GM10847 (cell line): ENCODE results near the gene RGS13.

Experiments
- POLR2A ChIP-seq: IDR thresholded peaks from 2 replicates; pipeline ENCODE4 v1.6.1; 2011; ENCODE audit not compliant: insufficient read length; ENCODE audit errors: extremely low read depth

RGS13 gene

DNA sequence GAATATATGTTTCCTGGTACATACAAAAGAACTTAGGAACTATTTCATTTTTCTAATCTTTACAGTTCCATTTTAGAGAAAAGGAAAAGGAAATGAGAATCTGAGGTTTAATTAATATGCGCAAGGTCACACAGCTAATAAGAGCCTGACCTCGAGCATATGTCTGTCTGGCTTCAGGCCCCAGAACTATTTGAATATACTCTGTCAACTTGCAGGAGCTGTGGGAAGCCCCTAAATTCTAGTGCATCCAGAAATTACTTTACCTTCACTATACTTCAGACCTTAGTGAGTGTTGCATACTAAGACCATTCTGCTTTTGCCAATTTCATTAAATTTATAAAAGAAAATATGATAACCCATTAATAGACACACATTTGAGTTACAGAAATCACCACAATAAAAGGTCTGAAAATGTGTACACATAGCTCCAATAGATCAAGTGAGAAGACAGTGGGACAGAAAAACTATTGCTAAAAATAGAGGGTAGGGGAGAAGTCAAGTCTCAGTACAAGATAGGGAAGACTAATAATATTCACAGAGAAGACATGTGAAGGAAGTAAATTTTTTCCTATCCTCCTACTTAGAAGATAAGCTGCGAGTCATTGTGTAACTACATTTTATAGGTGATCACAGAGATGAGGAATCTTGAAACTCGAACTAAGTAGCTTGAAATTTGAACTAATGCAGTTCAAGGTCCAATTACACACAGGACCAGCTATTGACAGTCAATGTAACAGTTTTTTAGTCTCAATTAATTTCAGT lies 3.8 kb downstream of the RGS13 start:
- TF ChIP-seq POLR2A: no peak

DNA sequence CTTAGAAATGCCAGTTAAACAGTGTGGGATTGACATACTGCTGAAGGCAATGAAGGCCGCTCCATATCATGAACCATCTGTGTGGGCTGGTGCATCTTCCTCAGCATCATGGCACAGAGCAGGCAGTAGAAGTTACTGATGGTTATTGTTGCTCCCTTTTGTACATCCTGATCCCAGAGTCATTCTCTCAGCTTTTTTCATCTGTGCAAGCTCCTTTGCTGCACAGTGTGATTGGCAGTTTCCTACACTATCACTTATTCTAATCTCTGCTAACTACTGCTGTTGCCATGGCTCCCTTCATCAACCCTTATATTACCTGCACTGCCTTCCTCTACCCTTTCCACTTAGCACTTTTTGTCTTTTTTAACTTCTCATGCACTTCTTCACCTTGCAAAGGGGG lies 16.2 kb downstream of the RGS13 start:
- TF ChIP-seq POLR2A: no peak

DNA sequence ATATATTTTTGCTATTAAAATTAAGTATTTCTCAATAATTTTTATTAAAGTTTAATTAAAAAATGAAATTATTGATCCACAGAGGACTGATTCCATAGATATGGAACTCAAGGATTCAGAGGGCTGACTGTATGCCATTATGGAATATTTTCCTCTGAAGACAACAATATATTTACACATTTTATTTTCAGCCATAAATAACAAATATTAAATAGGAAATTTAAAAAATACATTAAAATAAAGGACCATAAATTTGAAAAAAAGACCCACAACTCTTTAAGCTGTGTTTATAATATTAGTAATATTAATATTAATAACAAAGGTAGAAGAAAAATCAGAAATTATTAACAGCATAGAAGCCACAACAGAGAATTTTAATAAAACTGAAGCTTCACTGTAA lies 18.2 kb downstream of the RGS13 start:
- TF ChIP-seq POLR2A: no peak

DNA sequence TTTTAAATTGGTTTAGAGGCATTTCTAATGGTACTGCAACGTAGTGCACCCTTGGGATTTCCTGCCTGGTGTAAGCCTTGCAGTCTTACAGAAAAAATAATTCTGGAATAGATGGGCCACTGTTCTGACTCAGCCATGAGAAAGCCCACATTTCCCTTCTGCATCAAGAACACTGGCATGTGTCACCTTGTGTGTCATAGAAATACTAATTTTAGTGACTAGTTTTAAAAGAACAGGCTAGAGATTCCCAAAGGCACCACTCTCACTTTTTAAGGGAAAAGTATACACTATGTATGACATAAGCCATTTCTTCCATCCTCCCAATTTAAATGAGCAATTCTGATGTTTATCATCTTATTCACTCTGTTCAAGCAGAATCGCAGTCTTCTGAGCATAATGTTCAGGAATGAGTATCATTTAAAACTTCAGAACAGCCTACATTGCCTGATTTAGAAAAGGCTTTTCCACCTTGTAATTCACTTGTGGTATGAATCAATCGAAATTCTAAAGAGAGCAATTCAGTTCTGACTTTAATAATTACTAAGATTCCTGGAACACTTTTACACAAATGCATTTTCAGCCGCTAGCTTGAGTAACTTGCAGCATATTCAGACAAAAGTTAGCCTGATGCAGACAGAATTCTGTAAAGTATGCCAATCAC lies 18.8 kb downstream of the RGS13 start:
- TF ChIP-seq POLR2A: no peak

DNA sequence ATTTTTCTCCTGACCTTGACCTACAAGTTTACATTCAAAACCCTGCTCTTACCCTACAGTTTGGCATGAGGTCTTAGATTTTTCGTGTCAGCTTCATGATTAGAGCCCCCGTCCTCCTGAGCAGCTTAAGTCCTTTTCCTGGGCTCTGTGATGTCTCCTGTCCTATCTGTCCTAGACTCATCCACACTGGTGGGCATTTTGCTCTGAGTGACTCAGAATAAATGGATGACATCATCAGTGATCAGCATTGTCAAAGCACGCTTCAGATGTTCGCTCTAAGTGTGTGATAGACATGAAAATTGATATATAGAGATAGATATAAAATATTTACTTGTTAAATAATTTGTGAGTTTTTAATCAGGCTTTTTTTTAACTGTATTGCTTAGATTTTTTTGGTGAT lies 21.8 kb downstream of the RGS13 start:
- TF ChIP-seq POLR2A: no peak

DNA sequence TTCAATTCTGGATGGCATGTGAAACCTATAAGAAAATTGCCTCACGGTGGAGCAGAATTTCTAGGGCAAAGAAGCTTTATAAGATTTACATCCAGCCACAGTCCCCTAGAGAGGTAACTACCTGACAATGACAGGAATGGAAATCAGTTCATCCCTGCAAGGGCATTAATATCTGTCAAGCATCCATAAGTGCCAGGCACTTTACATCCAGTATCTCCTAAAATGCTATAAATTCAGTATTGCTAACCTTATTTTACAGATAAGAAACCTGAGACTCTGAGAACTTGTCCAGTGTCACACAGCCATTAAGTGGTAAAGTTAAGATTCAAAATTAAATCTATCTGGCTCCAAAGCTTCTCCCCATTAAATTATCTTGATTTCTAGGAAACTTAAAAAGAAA lies 22.3 kb downstream of the RGS13 start:
- TF ChIP-seq POLR2A: no peak

DNA sequence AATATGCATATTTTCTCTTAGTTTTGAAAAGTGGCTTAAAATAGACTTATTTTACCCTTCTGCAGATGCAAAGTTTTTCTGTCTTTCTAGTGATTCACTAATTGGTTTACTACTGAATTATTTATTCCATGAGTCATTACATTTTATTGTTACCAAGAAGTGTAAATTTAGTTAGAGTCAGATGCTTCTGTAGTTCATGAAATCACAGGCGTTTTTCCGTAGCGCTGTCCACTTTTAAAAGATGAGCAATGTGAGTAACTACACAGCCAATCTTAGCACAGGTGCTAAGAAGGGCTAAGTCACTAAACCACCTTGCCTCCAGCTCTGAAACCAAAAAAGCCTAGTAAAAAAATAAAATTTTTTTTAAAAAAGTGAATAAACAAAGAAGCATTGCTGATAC lies 24.7 kb downstream of the RGS13 start:
- no peak for TF ChIP-seq POLR2A

DNA sequence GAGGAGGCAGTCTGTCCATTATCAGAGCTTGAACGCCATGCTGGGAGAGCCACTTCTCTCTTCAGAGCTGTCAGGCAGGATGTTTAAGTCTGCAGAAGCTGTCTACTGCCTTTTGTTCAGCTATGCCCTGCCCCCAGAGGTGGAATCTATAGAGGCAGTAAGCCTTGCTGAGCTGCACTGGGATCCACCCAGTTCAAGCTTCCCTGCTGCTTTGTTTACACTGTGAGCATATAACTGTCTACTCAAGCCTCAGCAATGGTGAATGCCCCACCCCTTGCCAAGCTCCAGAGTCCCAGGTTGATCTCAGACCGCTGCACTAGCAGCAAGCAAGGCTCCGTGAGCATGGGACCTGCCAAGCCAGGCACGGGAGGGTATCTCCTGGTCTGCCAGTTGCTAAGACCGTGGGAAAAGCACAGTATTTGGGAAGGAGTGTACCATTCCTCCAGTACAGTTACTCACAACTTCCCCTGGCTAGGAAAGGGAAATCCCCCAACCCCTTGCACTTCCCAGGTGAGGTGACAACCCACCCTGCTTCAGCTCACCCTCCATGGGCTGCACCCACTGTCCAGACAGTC lies 32.5 kb downstream of the RGS13 start:
- TF ChIP-seq POLR2A: no peak

DNA sequence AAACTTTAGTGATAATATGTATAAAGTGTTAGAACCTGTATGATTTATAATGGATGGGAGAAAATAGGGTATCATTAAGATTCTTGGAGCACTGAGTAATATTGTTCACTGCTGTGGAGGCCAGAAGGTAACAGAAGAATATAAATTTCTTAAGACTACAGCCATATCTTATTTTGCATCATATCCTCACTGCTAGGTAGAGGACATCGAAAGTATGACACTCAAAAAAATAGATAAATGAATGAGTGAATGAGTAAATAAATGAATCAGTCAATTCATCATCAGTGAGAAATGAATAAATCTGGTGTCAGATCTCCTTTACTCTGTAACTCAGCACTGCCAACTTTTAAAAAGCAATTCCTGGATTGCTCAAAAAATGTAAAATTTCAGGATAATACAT lies 33.2 kb downstream of the RGS13 start:
- no peak for TF ChIP-seq POLR2A

DNA sequence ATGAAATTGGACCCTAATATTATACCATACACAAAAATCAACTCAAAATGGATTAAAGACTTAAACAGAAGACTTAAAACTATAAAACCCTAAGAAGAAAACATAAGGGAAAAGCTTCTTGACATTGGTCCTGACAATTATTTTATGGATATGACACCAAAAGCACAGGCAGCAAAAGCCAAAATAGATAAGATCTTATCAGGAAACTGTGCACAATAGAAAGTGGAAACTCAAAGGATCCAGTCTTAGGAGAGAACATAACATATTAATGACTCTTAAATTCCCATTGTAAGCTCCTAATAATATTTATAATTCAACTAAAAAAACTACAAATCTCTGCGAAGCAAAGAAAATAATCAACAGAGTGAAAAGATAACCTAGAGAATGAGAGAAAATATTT lies 39.8 kb downstream of the RGS13 start:
- no peak for TF ChIP-seq POLR2A

DNA sequence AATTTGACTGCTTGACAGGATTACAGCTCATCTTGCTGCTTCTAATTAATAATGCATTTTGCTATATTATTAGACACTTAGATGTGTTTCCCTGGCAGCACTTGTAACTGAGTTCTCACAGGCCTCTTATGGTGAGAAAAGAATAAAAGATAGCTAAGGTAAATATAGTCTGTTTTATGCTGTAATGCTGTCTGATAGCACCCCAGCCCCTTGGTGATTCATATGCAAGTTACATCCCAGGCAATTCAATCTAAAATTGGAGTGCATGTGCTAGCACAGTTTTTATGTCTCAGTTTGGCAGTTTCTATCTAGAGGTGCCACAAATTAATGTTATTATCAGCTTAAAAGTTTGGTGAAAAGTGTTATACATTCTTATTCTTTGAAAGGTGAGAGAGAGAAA lies 42.2 kb downstream of the RGS13 start:
- no peak for TF ChIP-seq POLR2A

DNA sequence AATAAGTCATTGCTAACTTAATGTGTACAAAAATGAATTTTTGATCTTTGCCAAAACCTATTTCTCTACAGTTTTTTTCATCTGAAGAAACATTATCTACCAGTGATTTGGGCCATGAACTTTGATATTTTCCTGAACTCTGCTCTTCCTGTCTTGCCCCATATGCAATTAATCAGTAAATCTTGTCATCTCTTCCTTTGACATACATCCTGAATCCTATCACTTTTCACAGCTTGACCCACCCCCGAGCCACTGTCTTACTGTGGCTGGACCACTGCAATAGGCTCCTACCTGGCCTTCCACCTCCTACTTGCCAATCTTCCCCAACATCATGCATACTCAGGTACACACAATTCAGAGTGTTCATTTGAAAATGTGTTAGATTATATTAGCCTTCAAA lies 46.4 kb downstream of the RGS13 start:
- TF ChIP-seq POLR2A: no peak

DNA sequence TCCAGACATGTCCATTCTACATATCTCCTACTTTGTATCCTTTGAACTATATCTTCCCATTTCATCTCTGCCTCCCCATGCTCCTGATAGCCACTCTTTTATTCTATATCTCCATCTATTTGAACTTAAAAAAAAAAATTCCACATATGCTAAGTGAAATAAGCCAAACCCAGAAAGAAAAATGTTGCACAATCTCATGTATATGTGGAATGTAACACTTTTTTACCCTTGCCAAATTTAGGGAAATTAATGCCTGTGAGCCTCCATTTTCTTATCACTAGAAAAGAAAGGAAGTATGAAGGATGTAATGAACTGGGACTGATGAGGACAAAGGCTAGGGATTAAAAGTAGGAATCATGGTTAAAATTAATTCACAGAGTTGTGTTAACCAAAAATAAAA lies 53.5 kb downstream of the RGS13 start:
- TF ChIP-seq POLR2A: no peak

DNA sequence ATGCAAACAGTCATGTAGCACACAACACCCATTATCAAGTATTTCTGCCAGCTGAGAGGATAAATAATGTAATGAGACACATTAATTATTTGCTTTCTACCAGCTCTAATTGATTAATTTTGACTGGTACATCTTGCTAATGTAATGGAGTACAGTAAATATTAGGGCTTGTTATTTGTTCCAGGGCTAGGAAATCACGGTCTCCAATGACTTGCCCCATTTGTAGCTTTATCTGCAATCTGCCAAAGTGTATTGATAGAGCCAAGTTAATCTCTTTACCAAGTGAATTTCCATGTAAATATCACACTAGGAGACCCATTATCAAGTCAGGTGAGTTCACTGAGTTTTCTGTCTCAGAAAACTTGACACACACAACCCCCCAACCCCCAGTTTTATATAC lies 55.1 kb downstream of the RGS13 start:
- no peak for TF ChIP-seq POLR2A

DNA sequence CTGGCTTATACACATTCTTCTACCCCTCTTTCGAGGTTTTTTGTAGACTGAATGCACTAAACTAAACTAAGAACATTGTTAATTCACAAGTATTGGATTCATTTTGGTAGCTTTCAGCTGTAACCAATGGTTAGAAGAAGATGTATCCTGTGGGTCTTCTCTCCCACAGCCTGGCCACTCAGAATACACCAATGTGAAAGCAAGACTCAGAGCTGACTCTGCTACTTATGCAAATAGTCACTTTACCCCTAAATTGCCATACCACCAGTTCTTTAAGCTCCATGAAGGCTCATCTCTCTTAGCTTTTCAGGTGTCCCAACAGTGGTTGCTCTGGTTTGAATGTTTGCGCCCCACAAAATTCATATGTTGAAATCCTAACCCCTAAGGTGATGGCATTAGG lies 60.1 kb downstream of the RGS13 start:
- no peak for TF ChIP-seq POLR2A

DNA sequence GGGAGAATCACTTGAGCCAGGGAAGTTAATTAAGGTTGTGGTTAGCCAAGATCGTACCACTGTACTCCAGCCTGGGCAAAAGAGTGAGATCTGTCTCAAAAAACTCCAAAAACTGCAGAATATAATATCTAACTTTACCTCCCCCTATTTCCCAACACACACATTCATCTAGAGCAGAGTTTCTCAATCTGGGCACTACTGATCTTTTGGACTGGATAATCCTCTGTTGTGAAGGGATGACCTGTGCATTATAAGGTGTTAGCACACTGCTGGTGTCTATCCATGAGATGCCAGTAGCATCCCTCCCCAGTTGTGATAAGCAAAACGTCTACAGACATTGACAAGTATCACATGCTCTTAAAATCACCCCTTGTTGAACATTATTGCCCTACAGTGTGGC lies 61.8 kb downstream of the RGS13 start:
- no peak for TF ChIP-seq POLR2A

DNA sequence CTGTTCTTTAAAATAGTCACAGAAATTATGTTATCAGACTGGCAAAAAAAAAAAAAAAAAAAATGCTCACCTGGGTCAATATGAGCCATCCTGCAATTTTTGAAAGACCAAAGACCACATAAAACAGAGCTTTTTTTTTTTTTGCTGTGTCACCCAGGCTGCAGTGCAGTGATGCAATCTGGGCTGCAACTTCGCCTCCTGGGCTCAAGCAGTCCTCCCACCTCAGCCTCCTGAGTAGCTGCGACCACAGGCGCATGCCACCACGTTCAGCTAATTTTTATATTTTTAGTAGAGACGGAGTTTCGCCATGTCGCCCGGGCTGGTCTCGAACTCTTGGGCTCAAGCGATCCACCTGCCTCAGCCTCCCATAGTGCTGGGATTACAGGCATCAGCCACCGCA lies 62.8 kb downstream of the RGS13 start:
- no peak for TF ChIP-seq POLR2A
